Adrenal gland (tissue), 12 donors: ENCODE measurements around the gene CXorf66. TPM values are rescaled to one million over a fixed set of nuclear protein-coding genes. Genes with fewer than 3 reads are reported as not detected.

Experiments used
- DNase-seq, 7 donors: peaks; one replicate each; pipeline ENCODE4 v3.0.0-alpha.2; 2019 to 2020
- H3K27ac ChIP-seq, 5 donors: fragments of 200-600 bp; sonication (generic) in 4 of 5; 1 replicate in 3 of 5; 2 replicates in 2 of 5; pipeline versions ENCODE4 v1.5.1 to v1.8.0; 2016 to 2020; ENCODE audit warnings: mild to moderate bottlenecking in 1 of 5
- H3K27me3 ChIP-seq: fragments of 200-600 bp; 2 replicates; pipeline ENCODE4 v1.8.0; 2021
- H3K36me3 ChIP-seq, 2 donors: fragments of 200-600 bp; replicated peaks in 1 of 2; 1 replicate in 1 of 2; 2 replicates in 1 of 2; pipeline versions ENCODE4 v1.5.1 to v1.8.0; 2018 to 2022
- H3K4me1 ChIP-seq, 2 donors: fragments of 200-600 bp; replicated peaks in 1 of 2; 1 replicate in 1 of 2; 2 replicates in 1 of 2; pipeline versions ENCODE4 v1.5.1 to v1.8.0; 2018 to 2021
- H3K4me3 ChIP-seq, 4 donors: fragments of 200-600 bp; sonication (generic) in 3 of 4; one replicate each; pipeline ENCODE4 v1.5.1; 2016 to 2018
- H3K9me3 ChIP-seq, 3 donors: fragments of 200-600 bp; sonication (generic) in 1 of 3; replicated peaks in 1 of 3; 1 replicate in 2 of 3; 2 replicates in 1 of 3; pipeline versions ENCODE4 v1.5.1 to v1.8.0; 2016 to 2021
- POLR2A ChIP-seq, 2 donors: fragments of 450-650 bp; IDR thresholded peaks; one replicate each; pipeline ENCODE4 v1.6.1; 2017; ENCODE audit warnings: antibody characterized with exemption in 2 of 2, mild to moderate bottlenecking in 2 of 2, moderate library complexity in 1 of 2
- WGBS, 4 donors: extraction: QIAGEN DNeasy Blood & Tissue Kit in 2 of 4; methylation state at CpG; one replicate each; pipeline versions ENCODE4 v1.1.5 to v1.1.7; 2013 to 2017; 5-methylcytosine and 5-hydroxymethylcytosine counted together
- intact Hi-C, 2 donors: fragments of 100-400 bp; cut with DNase I; formaldehyde crosslinking; loops; one replicate each; pipeline versions ENCODE4 v1.14.1 to v1.15.0; 2022 to 2023
- polyA plus RNA-seq, 3 donors: library from polyadenylated mRNA; stranded (reverse); fragments of 200-250 nt in 2 of 3; fragments of 350-450 nt in 1 of 3; fragmentation: Illumina TruSeq in 1 of 3; extraction: RNeasy Lipid Tissue Mini Kit (QIAGEN cat#74804) in 1 of 3; gene quantifications; one replicate each; pipeline ENCODE4 v1.2.3, GENCODE V29; 2013 to 2014
- total RNA-seq, 9 donors: library from RNA; depleted of rRNA in 4 of 9; stranded (reverse); fragments of >200 nt in 4 of 9; fragments of 120-200 nt in 1 of 9; fragmentation: NEBNext Ultra II Directional in 1 of 9; extraction: Animal tissue kit (Norgen Biotek cat#: 25700) in 1 of 9; gene quantifications; one replicate each; pipeline versions ENCODE4 v1.1.0 to v1.2.4, GENCODE V29; 2013 to 2023
- TF ChIP-seq, protein P1 (sequence below), 6 experiments: fragments of 450-650 bp in 4 of 6; fragments of 200-600 bp in 2 of 6; sonication (generic) in 1 of 6; IDR thresholded peaks; 1 replicate in 5 of 6; 2 replicates in 1 of 6; pipeline versions ENCODE4 v1.5.1 to v1.8.0; 2016 to 2021; ENCODE audit warnings: antibody characterized with exemption in 6 of 6, mild to moderate bottlenecking in 2 of 6, moderate library complexity in 1 of 6
- donor health status: healthy with polysubstance abuse.
- donor health status: Bipolar disorder and iron deficiency.
- donor health status: DM: yes; HTN: yes; CAD: no.
- donor health status: DM: no; HTN: no; CAD: no.
- donor health status: DM: no; HTN: no; CAD: no.
- donor health status: DM: yes; HTN: yes; CAD: no.

The CXorf66 gene
- total and polyA plus RNA-seq, 12 donors = not detected

DNA sequence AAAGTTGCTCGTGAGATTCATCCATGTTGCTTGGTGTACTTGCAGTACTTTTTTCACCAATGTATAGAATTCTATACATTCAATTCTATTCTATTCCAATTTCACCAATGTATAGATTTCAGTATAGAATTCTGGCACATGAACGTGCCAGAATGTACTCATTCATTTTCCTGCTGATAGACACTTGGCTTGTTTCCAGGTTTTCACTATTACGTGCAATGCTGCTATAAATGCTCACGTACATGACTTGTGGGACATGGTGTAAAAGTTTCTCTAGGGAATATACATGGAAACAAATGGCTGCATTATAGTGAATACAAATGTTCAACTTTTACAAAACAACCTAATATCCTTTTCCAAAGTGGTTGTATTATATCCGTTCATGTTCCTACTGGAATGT is 6.8 kb upstream of the CXorf66 start:
- no peak for TF ChIP-seq POLR2A (IDR thresholded peaks at IDR 0.05)
- TF ChIP-seq, protein P1, sequence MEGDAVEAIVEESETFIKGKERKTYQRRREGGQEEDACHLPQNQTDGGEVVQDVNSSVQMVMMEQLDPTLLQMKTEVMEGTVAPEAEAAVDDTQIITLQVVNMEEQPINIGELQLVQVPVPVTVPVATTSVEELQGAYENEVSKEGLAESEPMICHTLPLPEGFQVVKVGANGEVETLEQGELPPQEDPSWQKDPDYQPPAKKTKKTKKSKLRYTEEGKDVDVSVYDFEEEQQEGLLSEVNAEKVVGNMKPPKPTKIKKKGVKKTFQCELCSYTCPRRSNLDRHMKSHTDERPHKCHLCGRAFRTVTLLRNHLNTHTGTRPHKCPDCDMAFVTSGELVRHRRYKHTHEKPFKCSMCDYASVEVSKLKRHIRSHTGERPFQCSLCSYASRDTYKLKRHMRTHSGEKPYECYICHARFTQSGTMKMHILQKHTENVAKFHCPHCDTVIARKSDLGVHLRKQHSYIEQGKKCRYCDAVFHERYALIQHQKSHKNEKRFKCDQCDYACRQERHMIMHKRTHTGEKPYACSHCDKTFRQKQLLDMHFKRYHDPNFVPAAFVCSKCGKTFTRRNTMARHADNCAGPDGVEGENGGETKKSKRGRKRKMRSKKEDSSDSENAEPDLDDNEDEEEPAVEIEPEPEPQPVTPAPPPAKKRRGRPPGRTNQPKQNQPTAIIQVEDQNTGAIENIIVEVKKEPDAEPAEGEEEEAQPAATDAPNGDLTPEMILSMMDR (IDR thresholded peaks at IDR 0.05) = no peak
- Histone ChIP-seq H3K4me3 (no peak overlapping the region), H3K27me3 (peaks cover 13% of the 10 kb centered on the region), H3K4me1 (no peaks in the 10 kb centered on the region), H3K36me3 (no peaks in the 10 kb centered on the region), H3K9me3 (no peaks in the 10 kb centered on the region), H3K27ac (no peak overlapping the region)
- WGBS, 4 donors = 65 to 71% (median 69%) methylated on average over 5 of the region's 5 CpGs
- DNase-seq = no peak
- intact Hi-C loops = no loop called here

DNA sequence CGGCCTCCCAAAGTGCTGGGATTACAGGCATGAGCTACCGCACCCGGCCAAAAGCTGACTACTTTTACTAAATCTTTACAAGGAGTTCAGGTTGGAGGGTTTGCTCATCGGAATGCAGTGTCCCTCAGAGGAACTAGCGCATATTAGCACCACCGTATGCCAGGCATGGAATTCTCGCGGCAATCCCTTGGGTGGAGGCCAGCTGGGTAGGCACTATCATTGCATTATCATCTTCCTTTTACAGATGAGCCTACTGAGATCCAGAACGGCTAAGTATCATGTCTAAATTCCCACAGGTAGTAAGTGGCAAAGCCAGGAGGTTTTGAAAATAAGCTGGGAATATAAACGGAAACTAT is 6.1 kb upstream of the CXorf66 start:
- 37 to 54% (median 44%) methylated on average over 8 to 10 of the region's 10 CpGs for WGBS, 4 donors
- TF ChIP-seq POLR2A (IDR thresholded peaks at IDR 0.05) = no peak
- TF ChIP-seq, protein P1 (IDR thresholded peaks at IDR 0.05) = no peak
- intact Hi-C loops = no loop called here
- no peak for DNase-seq
- no peak overlapping the region for H3K27ac ChIP-seq
- no peak overlapping the region for H3K4me3 ChIP-seq
- H3K27me3 ChIP-seq = peaks cover 10% of the 10 kb centered on the region
- H3K9me3 ChIP-seq = no peaks in the 10 kb centered on the region
- no peaks in the 10 kb centered on the region for H3K36me3 ChIP-seq
- H3K4me1 ChIP-seq = no peaks in the 10 kb centered on the region

DNA sequence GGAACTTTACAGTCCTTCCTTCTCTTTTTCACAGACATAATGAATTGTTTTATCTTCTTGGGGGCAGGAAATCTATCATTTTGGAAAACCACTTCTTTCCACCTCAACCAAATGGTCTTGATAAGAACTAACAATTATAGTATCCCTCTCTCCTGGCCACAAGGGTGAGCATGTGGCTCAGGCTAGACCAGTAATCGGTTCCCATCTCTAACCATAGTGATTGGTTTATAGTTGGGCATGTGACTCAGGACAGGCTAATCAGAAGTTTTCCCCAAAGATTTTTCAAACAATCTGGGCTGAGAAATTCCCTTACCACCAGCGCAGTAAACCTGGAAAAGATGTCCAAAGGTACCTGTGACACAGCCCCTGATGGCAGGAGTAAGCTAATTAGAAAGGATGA is 4.0 kb upstream of the CXorf66 start:
- 56 to 84% (median 70%) methylated on average over 1 to 2 of the region's 2 CpGs for WGBS, 4 donors
- H3K4me1 ChIP-seq = no peaks in the 10 kb centered on the region
- intact Hi-C loops = no loop called here
- peaks cover 6% of the 10 kb centered on the region for H3K27me3 ChIP-seq
- no peak overlapping the region for H3K27ac ChIP-seq
- DNase-seq = no peak
- TF ChIP-seq, protein P1 (IDR thresholded peaks at IDR 0.05) = no peak
- no peak overlapping the region for H3K4me3 ChIP-seq
- H3K36me3 ChIP-seq = no peaks in the 10 kb centered on the region
- no peaks in the 10 kb centered on the region for H3K9me3 ChIP-seq

DNA sequence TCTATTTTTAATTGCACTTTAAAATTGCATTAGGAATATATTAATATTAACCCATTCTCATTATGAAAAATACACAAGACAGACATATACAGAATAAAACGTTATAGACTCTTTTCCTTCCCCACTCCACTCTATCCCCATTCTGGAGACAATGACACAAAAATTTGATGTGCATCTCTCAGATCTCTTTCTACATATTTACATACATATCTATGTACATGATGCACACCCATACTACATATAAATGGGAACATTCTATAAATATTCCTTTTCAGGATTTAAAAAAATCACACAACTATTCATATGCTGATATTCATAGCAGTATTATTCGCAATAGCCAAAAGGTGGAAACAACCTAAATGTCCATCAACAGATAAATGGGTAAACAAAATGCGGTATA is 2.4 kb upstream of the CXorf66 start:
- H3K36me3 ChIP-seq = no peaks in the 10 kb centered on the region
- WGBS, 4 donors = 60 to 81% (median 72%) methylated on average over 3 of the region's 3 CpGs
- H3K27me3 ChIP-seq = peaks cover 6% of the 10 kb centered on the region
- H3K27ac ChIP-seq = no peak overlapping the region
- DNase-seq = no peak
- TF ChIP-seq, protein P1 (IDR thresholded peaks at IDR 0.05) = no peak
- no peak for TF ChIP-seq POLR2A (IDR thresholded peaks at IDR 0.05)
- no peaks in the 10 kb centered on the region for H3K4me1 ChIP-seq
- no peaks in the 10 kb centered on the region for H3K9me3 ChIP-seq
- intact Hi-C loops = no loop called here
- H3K4me3 ChIP-seq = no peak overlapping the region
